ENCODE measurements around the gene MYO1G.

GRCh38 chr7:44977959-44978335 is 868 bp downstream of the MYO1G start:
- no peak for TF ChIP-seq CTCF (conservative IDR thresholded peaks at IDR 0.05 in 1 of 2, IDR thresholded peaks at IDR 0.05 in 1 of 2; ENCODE audit: extremely low read depth in 1 of 2, insufficient read depth in 1 of 2, low read depth in 1 of 2, low read length in 2 of 2)
- no peak for TF ChIP-seq EZH2 (IDR thresholded peaks at IDR 0.05; ENCODE audit: borderline replicate concordance, low read length)

Measured in mammary epithelial cell (primary cell).